Thymus (tissue), 11 donors: ENCODE data around the gene SNX11. TPM values are rescaled to one million over a fixed set of nuclear protein-coding genes. Genes with fewer than 3 reads are reported as not detected.
"Not testable (repeated sequence)": the region's sequence is repeated elsewhere in the genome, so short reads cannot be mapped to it uniquely, and the experiment has no call there.

Experiments
- DNase-seq, 9 donors: peaks; one replicate each; pipeline ENCODE4 v3.0.0-alpha.2; 2013; ENCODE audit warnings: low spot score in 9 of 9, low read depth in 6 of 9, missing footprints in 1 of 9
- H3K27ac ChIP-seq, 2 donors: one replicate each; pipeline ENCODE4 v1.5.1; 2013; ENCODE audit warnings: control low read depth in 1 of 2, low read depth in 1 of 2, low read length in 1 of 2, mild to moderate bottlenecking in 1 of 2, moderate library complexity in 1 of 2
- H3K27me3 ChIP-seq, 2 donors: one replicate each; pipeline ENCODE4 v1.5.1; 2013; ENCODE audit warnings: low read length in 1 of 2; ENCODE audit not compliant: control insufficient read depth in 2 of 2, insufficient read depth in 1 of 2
- H3K36me3 ChIP-seq, 2 donors: one replicate each; pipeline ENCODE4 v1.5.1; 2013; ENCODE audit warnings: low read length in 1 of 2, mild to moderate bottlenecking in 1 of 2, moderate library complexity in 1 of 2; ENCODE audit not compliant: control insufficient read depth in 2 of 2, insufficient read depth in 2 of 2
- H3K4me1 ChIP-seq, 2 donors: one replicate each; pipeline ENCODE4 v1.5.1; 2013; ENCODE audit warnings: low read length in 2 of 2; ENCODE audit not compliant: control insufficient read depth in 2 of 2, insufficient read depth in 2 of 2
- H3K4me3 ChIP-seq, 2 donors: one replicate each; pipeline ENCODE4 v1.5.1; 2013; ENCODE audit warnings: low read length in 2 of 2, control low read depth in 1 of 2, mild to moderate bottlenecking in 1 of 2
- H3K9me3 ChIP-seq, 2 donors: one replicate each; pipeline ENCODE4 v1.5.1; 2013; ENCODE audit warnings: low read length in 1 of 2, mild to moderate bottlenecking in 1 of 2; ENCODE audit not compliant: control insufficient read depth in 2 of 2, insufficient read depth in 1 of 2
- WGBS: extraction: QIAGEN DNeasy Blood & Tissue Kit; methylation state at CpG from one replicate; pipeline ENCODE4 v1.1.7; 2013; 5-methylcytosine and 5-hydroxymethylcytosine counted together
- polyA plus RNA-seq: library from polyadenylated mRNA; stranded (reverse); fragments of 200-250 nt; gene quantifications from one replicate; pipeline ENCODE4 v1.2.3, GENCODE V29; 2013
- total RNA-seq: library from RNA; stranded (reverse); fragments of 120-200 nt; gene quantifications from one replicate; pipeline ENCODE4 v1.2.4, GENCODE V29; 2013
- donor health status: healthy.

The SNX11 gene
- total and polyA plus RNA-seq, 2 donors: 15.9 to 23.6 TPM

- Histone ChIP-seq H3K27me3 (no peaks in the 10 kb centered on the region), H3K4me3 (no peak overlapping the region), H3K36me3 (peaks cover 51 to 72% of the 10 kb centered on the region in 2 donors), H3K4me1 (no peaks in the 10 kb centered on the region), H3K9me3 (no peaks in the 10 kb centered on the region), H3K27ac (no peak overlapping the region)
- 100% methylated on average over 3 of the region's 3 CpGs for WGBS
- DNase-seq: no peak
These were observed 40.3 kb upstream of the SNX11 start for GRCh38 chr17:48067245-48067644.

GRCh38 chr17:48067808-48068207 is 39.8 kb upstream of the SNX11 start:
- peaks cover 46 to 70% of the 10 kb centered on the region in 2 donors for H3K36me3 ChIP-seq
- H3K27me3 ChIP-seq, H3K9me3 ChIP-seq, H3K4me1 ChIP-seq, DNase-seq, H3K27ac ChIP-seq, H3K4me3 ChIP-seq: not testable (repeated sequence)
- 100% methylated on average over 2 of the region's 2 CpGs for WGBS

GRCh38 chr17:48068491-48068961 is 39.0 kb upstream of the SNX11 start:
- Histone ChIP-seq H3K27me3 (no peaks in the 10 kb centered on the region), H3K27ac (no peak overlapping the region), H3K4me3 (no peak overlapping the region), H3K36me3 (peaks cover 46 to 72% of the 10 kb centered on the region in 2 donors), H3K4me1 (no peaks in the 10 kb centered on the region), H3K9me3 (no peaks in the 10 kb centered on the region)
- DNase-seq: no peak
- 96% methylated on average over 3 of the region's 3 CpGs for WGBS

GRCh38 chr17:48070195-48070594 is 37.4 kb upstream of the SNX11 start:
- 72% methylated on average over 2 of the region's 2 CpGs for WGBS
- no peaks in the 10 kb centered on the region for H3K9me3 ChIP-seq
- H3K4me3 ChIP-seq: no peak overlapping the region
- no peak for DNase-seq
- no peak overlapping the region for H3K27ac ChIP-seq
- no peaks in the 10 kb centered on the region for H3K4me1 ChIP-seq
- no peaks in the 10 kb centered on the region for H3K27me3 ChIP-seq
- peaks cover 45 to 71% of the 10 kb centered on the region in 2 donors for H3K36me3 ChIP-seq

- Histone ChIP-seq H3K27ac (no peak overlapping the region), H3K4me1 (no peaks in the 10 kb centered on the region), H3K27me3 (no peaks in the 10 kb centered on the region), H3K4me3 (no peak overlapping the region), H3K9me3 (no peaks in the 10 kb centered on the region), H3K36me3 (peaks cover 41 to 73% of the 10 kb centered on the region in 2 donors)
- no peak for DNase-seq
- 96% methylated on average over 2 of the region's 2 CpGs for WGBS
These were observed 35.9 kb upstream of the SNX11 start for GRCh38 chr17:48071654-48072053.

GRCh38 chr17:48072811-48073210 is 34.8 kb upstream of the SNX11 start:
- DNase-seq, H3K4me1 ChIP-seq, H3K9me3 ChIP-seq, H3K27ac ChIP-seq, H3K4me3 ChIP-seq, H3K27me3 ChIP-seq: not testable (repeated sequence)
- peaks cover 45 to 70% of the 10 kb centered on the region in 2 donors for H3K36me3 ChIP-seq
- 96% methylated on average over 9 of the region's 9 CpGs for WGBS

- WGBS: 96% methylated on average over 5 of the region's 5 CpGs
- not testable (repeated sequence) for DNase-seq, H3K9me3 ChIP-seq, H3K4me1 ChIP-seq, H3K4me3 ChIP-seq, H3K27me3 ChIP-seq
- Histone ChIP-seq H3K36me3 (peaks cover 42 to 66% of the 10 kb centered on the region in 2 donors), H3K27ac (peak overlapping the region in 1 of 2 donors; percentile 1)
These were observed 33.9 kb upstream of the SNX11 start for GRCh38 chr17:48073566-48074094.

GRCh38 chr17:48074322-48075081 is 33.1 kb upstream of the SNX11 start:
- Histone ChIP-seq H3K36me3 (peaks cover 38 to 62% of the 10 kb centered on the region in 2 donors), H3K4me3 (no peak overlapping the region), H3K4me1 (no peaks in the 10 kb centered on the region), H3K27me3 (no peaks in the 10 kb centered on the region), H3K9me3 (no peaks in the 10 kb centered on the region), H3K27ac (no peak overlapping the region)
- 93% methylated on average over 7 of the region's 7 CpGs for WGBS
- peak; percentile 26 to 81 (median 59) for DNase-seq

GRCh38 chr17:48077152-48077551 is 30.4 kb upstream of the SNX11 start:
- WGBS: 98% methylated on average over 10 of the region's 10 CpGs
- H3K36me3 ChIP-seq: peaks cover 19 to 38% of the 10 kb centered on the region in 2 donors
- H3K4me1 ChIP-seq, DNase-seq, H3K9me3 ChIP-seq, H3K27me3 ChIP-seq, H3K4me3 ChIP-seq, H3K27ac ChIP-seq: not testable (repeated sequence)
